Upper lobe of left lung (tissue), 4 donors: Measurements from ENCODE around the gene MAST4.

Experiments used
- POLR2A ChIP-seq, 4 donors: fragments of 450-650 bp; IDR thresholded peaks; one replicate each; pipeline ENCODE4 v1.5.1; 2016 to 2017; ENCODE audit warnings: antibody characterized with exemption in 4 of 4, mild to moderate bottlenecking in 2 of 4
- POLR2AphosphoS5 ChIP-seq, 2 donors: sonication (generic); formaldehyde crosslinking; IDR thresholded peaks; one replicate each; pipeline ENCODE4 v1.5.1; 2017; ENCODE audit warnings: antibody characterized with exemption in 2 of 2
- TF ChIP-seq, protein P1 (sequence below), 6 experiments: fragments of 450-650 bp in 4 of 6; fragments of 200-600 bp in 2 of 6; sonication (generic) in 2 of 6; IDR thresholded peaks; one replicate each; pipeline ENCODE4 v1.5.1; 2016 to 2019; ENCODE audit warnings: antibody characterized with exemption in 6 of 6

- TF ChIP-seq POLR2A (IDR thresholded peaks at IDR 0.05) (no peak), POLR2AphosphoS5 (IDR thresholded peaks at IDR 0.05) (no peak)
- TF ChIP-seq, protein P1, sequence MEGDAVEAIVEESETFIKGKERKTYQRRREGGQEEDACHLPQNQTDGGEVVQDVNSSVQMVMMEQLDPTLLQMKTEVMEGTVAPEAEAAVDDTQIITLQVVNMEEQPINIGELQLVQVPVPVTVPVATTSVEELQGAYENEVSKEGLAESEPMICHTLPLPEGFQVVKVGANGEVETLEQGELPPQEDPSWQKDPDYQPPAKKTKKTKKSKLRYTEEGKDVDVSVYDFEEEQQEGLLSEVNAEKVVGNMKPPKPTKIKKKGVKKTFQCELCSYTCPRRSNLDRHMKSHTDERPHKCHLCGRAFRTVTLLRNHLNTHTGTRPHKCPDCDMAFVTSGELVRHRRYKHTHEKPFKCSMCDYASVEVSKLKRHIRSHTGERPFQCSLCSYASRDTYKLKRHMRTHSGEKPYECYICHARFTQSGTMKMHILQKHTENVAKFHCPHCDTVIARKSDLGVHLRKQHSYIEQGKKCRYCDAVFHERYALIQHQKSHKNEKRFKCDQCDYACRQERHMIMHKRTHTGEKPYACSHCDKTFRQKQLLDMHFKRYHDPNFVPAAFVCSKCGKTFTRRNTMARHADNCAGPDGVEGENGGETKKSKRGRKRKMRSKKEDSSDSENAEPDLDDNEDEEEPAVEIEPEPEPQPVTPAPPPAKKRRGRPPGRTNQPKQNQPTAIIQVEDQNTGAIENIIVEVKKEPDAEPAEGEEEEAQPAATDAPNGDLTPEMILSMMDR (IDR thresholded peaks at IDR 0.05): no peak
Observed at GRCh38 chr5:66637994-66638393, 41.8 kb downstream of the MAST4 start.
